ENCODE measurements around the gene LACTB. TPM values are rescaled to one million over a fixed set of nuclear protein-coding genes. Genes with fewer than 3 reads are reported as not detected.
A peak's percentile ranks its signal among the peaks of the same experiment; 100 is the strongest.

LACTB gene
- total and polyA plus RNA-seq, 2 of the 13 experiments (the other 11 are each of a cell fraction or from before 2014, with no cell fraction given), result 14.8 to 23.0 TPM

DNA sequence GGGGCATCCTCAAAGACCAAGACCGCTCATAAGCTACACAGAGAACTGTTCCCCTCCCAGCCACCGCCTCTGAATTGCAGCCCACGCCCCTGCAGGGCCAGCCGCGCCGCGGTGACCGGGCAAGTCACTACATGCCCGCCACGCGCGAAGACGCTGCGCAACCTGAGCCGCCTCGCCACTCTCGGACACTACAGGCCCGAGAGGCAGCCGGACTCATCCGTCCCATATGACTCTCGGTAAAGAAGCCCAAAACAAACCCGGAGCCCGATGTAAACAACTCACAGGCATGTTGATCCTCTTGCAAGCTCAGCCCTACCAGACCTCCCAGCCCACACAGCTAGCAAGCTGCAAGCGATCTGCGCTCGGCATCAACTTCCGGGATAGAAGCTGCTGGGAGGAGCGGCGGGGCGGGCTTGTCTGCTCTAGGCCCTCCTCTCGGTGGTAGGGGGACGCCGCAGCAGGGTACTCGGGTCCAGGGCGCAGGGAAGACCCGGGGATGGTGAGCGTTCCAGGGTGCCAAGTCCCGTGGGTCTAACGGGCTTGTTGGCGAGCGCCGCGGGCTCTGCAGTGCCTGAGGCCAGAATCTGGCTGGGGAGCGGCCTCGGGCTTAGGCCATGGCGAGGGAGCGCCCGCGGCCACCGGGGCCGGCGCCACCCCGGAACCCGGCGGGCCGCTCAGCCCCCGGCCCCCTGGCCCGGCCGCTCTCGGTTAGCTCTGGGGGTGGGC lies 35.6 kb downstream of the LACTB start, which contains the start of gene RPS27L (continued):
- TF ChIP-seq, protein P1, sequence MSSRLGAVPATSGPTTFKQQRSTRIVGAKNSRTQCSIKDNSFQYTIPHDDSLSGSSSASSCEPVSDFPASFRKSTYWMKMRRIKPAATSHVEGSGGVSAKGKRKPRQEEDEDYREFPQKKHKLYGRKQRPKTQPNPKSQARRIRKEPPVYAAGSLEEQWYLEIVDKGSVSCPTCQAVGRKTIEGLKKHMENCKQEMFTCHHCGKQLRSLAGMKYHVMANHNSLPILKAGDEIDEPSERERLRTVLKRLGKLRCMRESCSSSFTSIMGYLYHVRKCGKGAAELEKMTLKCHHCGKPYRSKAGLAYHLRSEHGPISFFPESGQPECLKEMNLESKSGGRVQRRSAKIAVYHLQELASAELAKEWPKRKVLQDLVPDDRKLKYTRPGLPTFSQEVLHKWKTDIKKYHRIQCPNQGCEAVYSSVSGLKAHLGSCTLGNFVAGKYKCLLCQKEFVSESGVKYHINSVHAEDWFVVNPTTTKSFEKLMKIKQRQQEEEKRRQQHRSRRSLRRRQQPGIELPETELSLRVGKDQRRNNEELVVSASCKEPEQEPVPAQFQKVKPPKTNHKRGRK (CRISPR knock-in tag; IDR thresholded peaks at IDR 0.05), result no peak
- TF ChIP-seq, protein P2, sequence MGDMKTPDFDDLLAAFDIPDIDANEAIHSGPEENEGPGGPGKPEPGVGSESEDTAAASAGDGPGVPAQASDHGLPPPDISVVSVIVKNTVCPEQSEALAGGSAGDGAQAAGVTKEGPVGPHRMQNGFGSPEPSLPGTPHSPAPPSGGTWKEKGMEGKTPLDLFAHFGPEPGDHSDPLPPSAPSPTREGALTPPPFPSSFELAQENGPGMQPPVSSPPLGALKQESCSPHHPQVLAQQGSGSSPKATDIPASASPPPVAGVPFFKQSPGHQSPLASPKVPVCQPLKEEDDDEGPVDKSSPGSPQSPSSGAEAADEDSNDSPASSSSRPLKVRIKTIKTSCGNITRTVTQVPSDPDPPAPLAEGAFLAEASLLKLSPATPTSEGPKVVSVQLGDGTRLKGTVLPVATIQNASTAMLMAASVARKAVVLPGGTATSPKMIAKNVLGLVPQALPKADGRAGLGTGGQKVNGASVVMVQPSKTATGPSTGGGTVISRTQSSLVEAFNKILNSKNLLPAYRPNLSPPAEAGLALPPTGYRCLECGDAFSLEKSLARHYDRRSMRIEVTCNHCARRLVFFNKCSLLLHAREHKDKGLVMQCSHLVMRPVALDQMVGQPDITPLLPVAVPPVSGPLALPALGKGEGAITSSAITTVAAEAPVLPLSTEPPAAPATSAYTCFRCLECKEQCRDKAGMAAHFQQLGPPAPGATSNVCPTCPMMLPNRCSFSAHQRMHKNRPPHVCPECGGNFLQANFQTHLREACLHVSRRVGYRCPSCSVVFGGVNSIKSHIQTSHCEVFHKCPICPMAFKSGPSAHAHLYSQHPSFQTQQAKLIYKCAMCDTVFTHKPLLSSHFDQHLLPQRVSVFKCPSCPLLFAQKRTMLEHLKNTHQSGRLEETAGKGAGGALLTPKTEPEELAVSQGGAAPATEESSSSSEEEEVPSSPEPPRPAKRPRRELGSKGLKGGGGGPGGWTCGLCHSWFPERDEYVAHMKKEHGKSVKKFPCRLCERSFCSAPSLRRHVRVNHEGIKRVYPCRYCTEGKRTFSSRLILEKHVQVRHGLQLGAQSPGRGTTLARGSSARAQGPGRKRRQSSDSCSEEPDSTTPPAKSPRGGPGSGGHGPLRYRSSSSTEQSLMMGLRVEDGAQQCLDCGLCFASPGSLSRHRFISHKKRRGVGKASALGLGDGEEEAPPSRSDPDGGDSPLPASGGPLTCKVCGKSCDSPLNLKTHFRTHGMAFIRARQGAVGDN (CRISPR knock-in tag; IDR thresholded peaks at IDR 0.05), result peak; percentile 86
- TF ChIP-seq, protein P3, sequence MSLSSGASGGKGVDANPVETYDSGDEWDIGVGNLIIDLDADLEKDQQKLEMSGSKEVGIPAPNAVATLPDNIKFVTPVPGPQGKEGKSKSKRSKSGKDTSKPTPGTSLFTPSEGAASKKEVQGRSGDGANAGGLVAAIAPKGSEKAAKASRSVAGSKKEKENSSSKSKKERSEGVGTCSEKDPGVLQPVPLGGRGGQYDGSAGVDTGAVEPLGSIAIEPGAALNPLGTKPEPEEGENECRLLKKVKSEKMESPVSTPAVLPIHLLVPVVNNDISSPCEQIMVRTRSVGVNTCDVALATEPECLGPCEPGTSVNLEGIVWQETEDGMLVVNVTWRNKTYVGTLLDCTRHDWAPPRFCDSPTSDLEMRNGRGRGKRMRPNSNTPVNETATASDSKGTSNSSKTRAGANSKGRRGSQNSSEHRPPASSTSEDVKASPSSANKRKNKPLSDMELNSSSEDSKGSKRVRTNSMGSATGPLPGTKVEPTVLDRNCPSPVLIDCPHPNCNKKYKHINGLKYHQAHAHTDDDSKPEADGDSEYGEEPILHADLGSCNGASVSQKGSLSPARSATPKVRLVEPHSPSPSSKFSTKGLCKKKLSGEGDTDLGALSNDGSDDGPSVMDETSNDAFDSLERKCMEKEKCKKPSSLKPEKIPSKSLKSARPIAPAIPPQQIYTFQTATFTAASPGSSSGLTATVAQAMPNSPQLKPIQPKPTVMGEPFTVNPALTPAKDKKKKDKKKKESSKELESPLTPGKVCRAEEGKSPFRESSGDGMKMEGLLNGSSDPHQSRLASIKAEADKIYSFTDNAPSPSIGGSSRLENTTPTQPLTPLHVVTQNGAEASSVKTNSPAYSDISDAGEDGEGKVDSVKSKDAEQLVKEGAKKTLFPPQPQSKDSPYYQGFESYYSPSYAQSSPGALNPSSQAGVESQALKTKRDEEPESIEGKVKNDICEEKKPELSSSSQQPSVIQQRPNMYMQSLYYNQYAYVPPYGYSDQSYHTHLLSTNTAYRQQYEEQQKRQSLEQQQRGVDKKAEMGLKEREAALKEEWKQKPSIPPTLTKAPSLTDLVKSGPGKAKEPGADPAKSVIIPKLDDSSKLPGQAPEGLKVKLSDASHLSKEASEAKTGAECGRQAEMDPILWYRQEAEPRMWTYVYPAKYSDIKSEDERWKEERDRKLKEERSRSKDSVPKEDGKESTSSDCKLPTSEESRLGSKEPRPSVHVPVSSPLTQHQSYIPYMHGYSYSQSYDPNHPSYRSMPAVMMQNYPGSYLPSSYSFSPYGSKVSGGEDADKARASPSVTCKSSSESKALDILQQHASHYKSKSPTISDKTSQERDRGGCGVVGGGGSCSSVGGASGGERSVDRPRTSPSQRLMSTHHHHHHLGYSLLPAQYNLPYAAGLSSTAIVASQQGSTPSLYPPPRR (CRISPR knock-in tag; IDR thresholded peaks at IDR 0.05; ENCODE audit: borderline replicate concordance), result peak; percentile 43; the same call in 1 of the 2 replicates
- TF ChIP-seq SP1 (IDR thresholded peaks at IDR 0.05) (no peak), SP1 (CRISPR knock-in tag; IDR thresholded peaks at IDR 0.05) (peak; percentile 74), ZBTB20 (CRISPR knock-in tag; IDR thresholded peaks at IDR 0.05; ENCODE audit: borderline replicate concordance, low read depth) (peak; percentile 72; the same call in 1 of the 2 replicates), ZSCAN9 (CRISPR knock-in tag; IDR thresholded peaks at IDR 0.05; ENCODE audit: borderline replicate concordance) (peak; percentile 48; the same call in 1 of the 2 replicates)
- TF ChIP-seq, protein P4, sequence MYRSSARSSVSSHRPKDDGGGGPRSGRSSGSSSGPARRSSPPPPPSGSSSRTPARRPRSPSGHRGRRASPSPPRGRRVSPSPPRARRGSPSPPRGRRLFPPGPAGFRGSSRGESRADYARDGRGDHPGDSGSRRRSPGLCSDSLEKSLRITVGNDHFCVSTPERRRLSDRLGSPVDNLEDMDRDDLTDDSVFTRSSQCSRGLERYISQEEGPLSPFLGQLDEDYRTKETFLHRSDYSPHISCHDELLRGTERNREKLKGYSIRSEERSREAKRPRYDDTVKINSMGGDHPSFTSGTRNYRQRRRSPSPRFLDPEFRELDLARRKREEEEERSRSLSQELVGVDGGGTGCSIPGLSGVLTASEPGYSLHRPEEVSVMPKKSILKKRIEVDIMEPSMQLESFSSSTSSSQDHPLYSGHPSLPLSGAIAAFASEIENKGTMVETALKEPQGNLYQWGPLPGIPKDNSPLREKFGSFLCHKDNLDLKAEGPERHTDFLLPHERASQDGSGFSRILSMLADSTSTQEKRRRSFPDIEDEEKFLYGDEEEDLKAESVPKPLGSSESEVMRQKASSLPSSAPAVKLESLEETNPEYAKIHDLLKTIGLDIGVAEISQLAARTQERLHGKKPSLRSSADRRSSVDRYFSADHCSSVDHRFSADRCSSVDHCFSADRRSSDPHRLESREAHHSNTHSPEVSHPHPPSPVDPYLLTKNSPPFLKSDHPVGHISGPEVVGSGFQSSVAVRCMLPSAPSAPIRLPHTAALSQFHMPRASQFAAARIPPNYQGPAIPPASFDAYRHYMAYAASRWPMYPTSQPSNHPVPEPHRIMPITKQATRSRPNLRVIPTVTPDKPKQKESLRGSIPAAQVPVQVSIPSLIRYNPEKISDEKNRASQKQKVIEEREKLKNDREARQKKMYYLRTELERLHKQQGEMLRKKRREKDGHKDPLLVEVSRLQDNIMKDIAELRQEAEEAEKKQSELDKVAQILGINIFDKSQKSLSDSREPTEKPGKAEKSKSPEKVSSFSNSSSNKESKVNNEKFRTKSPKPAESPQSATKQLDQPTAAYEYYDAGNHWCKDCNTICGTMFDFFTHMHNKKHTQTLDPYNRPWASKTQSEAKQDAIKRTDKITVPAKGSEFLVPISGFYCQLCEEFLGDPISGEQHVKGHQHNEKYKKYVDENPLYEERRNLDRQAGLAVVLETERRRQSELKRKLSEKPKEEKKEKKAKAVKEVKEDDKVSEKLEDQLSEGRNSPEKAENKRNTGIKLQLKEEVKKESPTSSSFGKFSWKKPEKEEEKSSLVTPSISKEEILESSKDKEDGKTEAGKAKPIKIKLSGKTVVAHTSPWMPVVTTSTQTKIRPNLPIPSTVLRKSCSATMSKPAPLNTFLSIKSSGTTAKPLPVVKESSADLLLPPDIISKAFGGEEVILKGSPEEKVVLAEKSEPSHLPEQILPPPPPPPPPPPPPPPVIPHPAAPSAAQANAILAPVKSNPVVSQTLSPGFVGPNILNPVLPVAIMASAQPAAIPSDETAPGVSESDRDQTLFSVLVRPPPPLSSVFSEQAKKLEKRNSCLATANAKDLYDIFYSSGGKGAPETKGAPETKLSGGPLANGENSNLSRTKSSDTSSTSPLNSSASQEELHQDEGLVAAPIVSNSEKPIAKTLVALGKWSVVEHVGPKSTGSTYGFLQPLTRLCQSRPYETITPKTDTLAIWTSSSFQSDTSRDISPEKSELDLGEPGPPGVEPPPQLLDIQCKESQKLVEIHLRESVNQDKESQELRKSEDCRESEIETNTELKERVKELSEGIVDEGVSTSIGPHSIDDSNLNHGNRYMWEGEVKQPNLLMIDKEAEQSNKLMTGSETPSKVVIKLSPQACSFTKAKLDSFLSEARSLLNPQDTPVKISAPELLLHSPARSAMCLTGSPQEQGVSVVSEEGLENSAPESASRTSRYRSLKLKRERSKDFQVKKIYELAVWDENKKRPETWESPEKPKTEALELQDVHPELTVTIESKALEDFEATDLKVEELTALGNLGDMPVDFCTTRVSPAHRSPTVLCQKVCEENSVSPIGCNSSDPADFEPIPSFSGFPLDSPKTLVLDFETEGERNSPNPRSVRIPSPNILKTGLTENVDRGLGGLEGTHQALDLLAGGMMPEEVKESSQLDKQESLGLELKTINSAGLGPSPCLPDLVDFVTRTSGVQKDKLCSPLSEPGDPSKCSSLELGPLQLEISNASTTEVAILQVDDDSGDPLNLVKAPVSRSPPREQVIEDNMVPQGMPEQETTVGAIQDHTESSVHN (CRISPR knock-in tag; IDR thresholded peaks at IDR 0.05), result no peak; the same call in 1 of the 2 replicates

Measured in HepG2 (cell line).